Stimulated activated CD8-positive, alpha-beta memory T cell treated with anti-CD3 and anti-CD28 coated beads, Interleukin-15, amount 100 ng/mL, for 24 hours (primary cell): Measurements from ENCODE around the gene FAM163A.
"Not testable (repeated sequence)": the region's sequence is repeated elsewhere in the genome, so short reads cannot be mapped to it uniquely, and the experiment has no call there.

Source experiments
- DNase-seq: peaks from one replicate; pipeline ENCODE4 v3.0.0-alpha.2; 2020; ENCODE audit warnings: low read depth

The FAM163A gene

GRCh38 chr1:179855831-179856230, 112.7 kb downstream of the FAM163A start:
- DNase-seq, result not testable (repeated sequence)

- DNase-seq, result no peak
These were observed 113.2 kb downstream of the FAM163A start for GRCh38 chr1:179856296-179856695.

GRCh38 chr1:179857009-179857408, 113.9 kb downstream of the FAM163A start:
- no peak for DNase-seq

GRCh38 chr1:179860652-179861051, 117.6 kb downstream of the FAM163A start:
- DNase-seq, result no peak

- DNase-seq, result no peak
These were observed 122.3 kb downstream of the FAM163A start for GRCh38 chr1:179865377-179865776.
